IMR-90 (cell line): ENCODE measurements around the gene SOX9. TPM values are rescaled to one million over a fixed set of nuclear protein-coding genes. Genes with fewer than 3 reads are reported as not detected.

Experiments used
- BHLHE40 ChIP-seq: fragments of 150-350 bp; IDR thresholded peaks from 2 replicates; pipeline ENCODE4 v1.6.1; 2016; ENCODE audit warnings: mild to moderate bottlenecking, low read depth, low read length
- CHD1 ChIP-seq: IDR thresholded peaks from 2 replicates; pipeline ENCODE4 v1.6.1; 2012; ENCODE audit warnings: low read depth, low read length, improper control_type of control experiment
- MXI1 ChIP-seq: IDR thresholded peaks from 2 replicates; pipeline ENCODE4 v1.6.1; 2012; ENCODE audit warnings: low read depth, mild to moderate bottlenecking, low read length, moderate library complexity, borderline replicate concordance
- NFE2L2 ChIP-seq: fragments of 150-350 bp; IDR thresholded peaks from 2 replicates; pipeline ENCODE4 v1.6.1; 2016; ENCODE audit warnings: low read depth, mild to moderate bottlenecking, low read length
- polyA plus RNA-seq, 3 experiments: library from polyadenylated mRNA; depleted of rRNA; stranded (reverse); fragments of >200 nt; gene quantifications; 2 replicates each; pipeline ENCODE4 v1.2.3, GENCODE V29; 2012; ENCODE audit warnings: low replicate concordance in 1 of 3
- total RNA-seq: library from RNA; depleted of rRNA; stranded (reverse); fragments of >200 nt; gene quantifications from 2 replicates; pipeline ENCODE4 v1.2.3, GENCODE V29; 2012

The SOX9 gene
- total and polyA plus RNA-seq, 2 of the 4 experiments (the other 2 are of a cell fraction) = 4.1 to 12.7 TPM

DNA sequence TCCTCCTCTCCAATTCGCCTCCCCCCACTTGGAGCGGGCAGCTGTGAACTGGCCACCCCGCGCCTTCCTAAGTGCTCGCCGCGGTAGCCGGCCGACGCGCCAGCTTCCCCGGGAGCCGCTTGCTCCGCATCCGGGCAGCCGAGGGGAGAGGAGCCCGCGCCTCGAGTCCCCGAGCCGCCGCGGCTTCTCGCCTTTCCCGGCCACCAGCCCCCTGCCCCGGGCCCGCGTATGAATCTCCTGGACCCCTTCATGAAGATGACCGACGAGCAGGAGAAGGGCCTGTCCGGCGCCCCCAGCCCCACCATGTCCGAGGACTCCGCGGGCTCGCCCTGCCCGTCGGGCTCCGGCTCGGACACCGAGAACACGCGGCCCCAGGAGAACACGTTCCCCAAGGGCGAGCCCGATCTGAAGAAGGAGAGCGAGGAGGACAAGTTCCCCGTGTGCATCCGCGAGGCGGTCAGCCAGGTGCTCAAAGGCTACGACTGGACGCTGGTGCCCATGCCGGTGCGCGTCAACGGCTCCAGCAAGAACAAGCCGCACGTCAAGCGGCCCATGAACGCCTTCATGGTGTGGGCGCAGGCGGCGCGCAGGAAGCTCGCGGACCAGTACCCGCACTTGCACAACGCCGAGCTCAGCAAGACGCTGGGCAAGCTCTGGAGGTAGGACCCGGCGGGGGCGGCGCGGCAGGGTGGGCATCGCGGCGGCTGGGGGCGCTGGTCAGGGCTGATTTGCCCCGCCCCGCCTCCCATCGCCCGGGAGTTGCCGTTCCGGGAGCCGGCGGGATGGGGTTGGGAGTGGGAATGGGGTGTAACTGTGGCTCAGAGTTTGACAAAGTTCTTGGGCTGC is 567 bp downstream of the SOX9 start (continued):
- TF ChIP-seq NFE2L2 = no peak
- 0 out of 2 replicates have a peak, but pooled peaks have one; percentile 4 for TF ChIP-seq BHLHE40
- no peak for TF ChIP-seq CHD1
- peak; percentile 71 for TF ChIP-seq MXI1
